HG02642 (cell line): ENCODE measurements around the gene LAMA5.

Experiments used
- ATAC-seq: cut with Tn5 transposase; IDR thresholded peaks from one replicate; pipeline ENCODE4 v1.9.1; 2021; ENCODE audit warnings: mild to moderate bottlenecking; ENCODE audit not compliant: unreplicated experiment, poor library complexity

LAMA5 gene

DNA sequence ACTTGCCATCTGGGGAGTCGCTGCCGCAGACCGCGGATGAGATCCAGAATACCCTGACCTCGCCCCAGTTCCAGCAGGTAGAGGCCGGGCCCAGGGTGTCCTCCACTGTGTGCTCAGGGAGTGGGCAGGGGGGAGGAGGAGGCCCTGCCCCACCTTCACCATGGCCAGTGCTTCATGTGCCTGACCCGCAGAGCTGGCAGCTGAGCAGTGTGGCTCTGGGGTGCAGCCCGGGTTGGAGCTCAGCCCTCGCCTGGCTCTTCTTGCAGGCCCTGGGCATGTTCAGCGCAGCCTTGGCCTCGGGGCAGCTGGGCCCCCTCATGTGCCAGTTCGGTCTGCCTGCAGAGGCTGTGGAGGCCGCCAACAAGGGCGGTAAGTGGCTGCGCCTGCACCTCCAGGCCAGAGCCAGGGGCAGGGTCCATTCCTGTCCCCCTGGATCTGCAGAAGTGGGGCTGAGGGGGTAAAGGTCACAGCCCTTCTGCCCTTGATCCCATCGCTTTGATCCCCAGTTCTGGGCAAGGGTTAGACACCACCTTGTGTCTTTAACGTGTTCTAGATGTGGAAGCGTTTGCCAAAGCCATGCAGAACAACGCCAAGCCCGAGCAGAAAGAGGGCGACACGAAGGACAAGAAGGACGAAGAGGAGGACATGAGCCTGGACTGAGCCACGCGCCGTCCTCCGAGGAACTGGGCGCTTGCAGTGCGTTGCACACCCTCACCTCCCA, 58.9 kb downstream of the LAMA5 start:
- no peak for ATAC-seq

DNA sequence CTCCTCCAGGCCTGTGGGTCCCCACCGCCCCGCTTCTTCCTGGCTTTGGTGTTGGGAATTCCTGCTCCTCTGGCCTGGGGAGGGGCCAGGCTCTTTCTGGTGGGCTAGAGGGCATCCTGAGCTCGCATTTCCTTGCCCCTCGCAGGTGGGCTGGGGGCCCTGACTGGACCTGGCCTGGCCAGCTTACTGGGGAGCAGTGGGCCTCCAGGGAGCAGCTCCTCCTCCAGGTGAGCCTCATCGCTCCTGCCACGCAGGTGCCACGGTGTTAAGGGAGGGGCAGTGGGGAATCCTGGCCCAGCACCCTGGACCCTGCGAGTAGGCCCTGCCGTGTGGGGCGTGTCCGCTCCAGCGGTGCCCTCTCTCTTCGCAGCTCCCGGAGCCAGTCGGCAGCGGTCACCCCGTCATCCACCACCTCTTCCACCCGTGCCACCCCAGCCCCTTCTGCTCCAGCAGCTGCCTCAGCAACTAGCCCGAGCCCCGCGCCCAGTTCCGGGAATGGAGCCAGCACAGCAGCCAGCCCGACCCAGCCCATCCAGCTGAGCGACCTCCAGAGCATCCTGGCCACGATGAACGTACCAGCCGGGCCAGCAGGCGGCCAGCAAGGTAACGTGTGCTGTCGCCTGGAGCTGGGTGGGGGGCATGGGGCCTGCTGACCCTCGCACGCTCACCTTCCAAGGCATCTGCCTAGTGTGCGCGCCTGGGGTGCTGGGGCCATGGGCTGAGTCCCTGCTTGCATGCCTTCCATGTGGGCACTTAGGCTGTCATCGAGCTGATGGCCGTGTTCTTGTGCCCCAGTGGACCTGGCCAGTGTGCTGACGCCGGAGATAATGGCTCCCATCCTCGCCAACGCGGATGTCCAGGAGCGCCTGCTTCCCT, 59.6 kb downstream of the LAMA5 start:
- ATAC-seq = no peak

DNA sequence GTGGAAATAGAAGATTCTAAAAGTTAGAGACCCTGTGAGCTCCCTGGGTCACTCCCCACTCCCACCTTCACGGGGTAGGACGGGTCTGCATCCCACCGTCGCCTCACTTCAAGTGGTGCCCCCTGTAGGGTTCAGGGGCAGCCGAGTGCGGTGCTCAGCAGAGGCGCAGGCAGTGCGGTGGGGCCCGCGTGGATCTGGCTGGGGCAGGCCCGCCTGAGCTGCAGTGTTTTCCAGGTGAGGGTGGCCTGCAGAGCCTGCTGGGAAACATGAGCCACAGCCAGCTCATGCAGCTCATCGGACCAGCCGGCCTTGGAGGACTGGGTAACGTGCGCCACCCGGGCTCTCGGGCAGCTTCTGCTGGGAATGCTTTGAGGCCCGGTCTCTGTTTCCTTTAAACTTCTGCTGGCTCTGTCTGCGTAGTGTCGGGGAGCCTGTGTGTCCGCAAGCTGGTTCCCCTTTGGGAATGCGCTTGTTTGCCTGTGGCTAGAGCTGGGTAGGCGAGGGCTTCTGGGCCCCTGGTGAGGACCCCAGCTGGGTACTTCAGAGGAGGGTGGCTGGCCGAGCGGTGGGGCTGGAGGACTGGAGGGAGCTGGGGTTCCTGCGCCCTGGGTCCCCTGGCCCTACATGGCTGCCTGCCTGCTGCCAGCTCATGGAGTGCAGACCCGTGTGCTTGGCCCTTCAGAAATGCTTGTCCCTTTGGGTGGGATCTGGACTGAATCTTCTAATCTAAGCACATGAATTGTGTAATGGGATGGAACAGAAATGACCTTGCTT, 60.5 kb downstream of the LAMA5 start:
- no peak for ATAC-seq

DNA sequence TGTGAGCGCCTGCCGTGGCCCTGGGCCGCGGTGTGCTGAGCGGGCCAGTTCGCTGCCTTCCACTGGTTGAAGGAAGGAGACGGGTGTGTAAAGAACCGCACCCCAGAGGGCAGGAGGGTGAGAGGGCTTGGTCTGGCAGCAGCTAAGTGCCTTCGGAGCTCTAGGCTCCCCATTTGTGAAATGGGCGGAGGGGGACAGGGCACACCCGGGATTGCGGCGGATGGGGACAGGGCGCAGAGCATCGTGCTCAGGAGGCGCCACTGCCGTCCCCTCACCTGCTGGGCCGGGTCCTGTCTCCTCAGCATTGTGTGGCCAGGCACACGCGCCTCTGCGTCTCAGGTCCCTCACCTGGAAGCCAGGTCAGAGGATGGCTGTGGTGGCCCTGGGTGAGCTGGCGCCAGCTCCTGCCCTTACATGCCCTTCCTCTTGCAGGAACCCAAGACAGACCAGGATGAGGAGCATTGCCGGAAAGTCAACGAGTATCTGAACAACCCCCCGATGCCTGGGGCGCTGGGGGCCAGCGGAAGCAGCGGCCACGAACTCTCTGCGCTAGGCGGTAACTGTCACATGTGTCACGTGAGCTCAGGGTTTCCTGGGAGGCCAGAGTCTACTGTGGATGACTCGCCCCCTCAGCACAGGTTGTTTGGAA, 61.2 kb downstream of the LAMA5 start:
- ATAC-seq = no peak

DNA sequence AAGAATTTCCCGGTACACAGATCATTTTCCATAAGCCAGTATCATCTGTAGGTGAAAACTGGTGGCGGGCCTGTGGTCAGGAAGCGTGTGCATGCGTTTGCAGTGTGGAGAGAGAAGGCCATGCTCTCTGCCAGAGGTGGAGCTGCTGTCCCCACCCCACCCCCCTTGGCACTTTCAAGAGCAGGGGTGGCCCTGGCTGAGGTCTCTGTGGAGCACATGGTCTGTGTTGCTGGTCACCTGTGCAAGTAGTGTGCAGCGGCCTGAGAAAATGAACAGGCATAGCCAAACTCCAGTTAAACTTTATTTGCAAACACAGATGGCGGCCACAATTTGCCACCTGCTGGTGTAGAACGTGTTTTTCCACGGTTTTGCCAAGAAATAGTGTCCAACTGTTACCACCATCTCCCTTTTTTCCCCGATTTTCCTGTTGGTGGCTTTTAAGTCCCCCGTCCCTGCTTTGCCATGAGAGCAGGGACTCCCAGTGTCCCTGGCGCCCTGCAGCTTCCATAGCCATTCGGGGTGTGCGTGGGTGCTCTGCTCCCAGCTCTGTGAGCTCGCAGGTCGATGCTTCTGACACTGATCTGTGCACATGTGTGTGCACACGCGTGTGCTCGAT, 61.9 kb downstream of the LAMA5 start:
- no peak for ATAC-seq

DNA sequence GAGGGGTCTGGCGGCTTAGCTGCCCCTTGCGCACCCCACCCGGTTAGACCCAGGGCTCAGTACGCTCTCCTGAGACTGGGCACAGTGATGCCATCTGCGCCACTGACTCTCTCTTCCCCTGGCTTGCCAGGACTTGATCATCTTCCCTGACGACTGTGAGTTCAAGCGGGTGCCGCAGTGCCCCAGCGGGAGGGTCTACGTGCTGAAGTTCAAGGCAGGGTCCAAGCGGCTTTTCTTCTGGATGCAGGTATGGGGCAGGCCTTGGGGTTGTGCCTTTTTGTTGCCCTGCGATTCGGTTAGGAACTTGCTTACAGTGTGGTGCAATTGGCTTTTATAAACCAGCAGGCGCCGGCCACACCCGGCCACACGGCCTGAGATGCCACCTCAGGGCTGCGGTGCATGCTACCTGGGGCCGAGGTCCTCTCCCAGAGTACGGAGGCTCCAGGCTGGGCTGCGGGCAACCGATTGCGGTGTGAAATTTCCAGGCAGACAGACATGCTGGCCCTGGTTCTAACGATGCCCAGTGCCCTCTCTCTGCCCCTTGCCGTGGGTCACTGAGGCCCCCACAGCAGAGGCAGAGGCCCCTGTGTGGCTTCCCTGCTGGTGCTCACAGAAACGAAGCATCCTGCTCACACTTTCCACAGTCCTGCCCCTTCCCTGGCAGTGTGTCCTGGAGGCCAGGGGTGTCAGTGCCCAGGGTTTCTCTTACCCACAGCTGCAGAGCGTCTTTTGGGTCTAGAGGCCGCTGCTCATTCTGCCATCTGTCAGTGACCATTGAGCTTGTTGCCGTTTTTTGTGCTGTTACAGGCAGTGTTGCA, 62.6 kb downstream of the LAMA5 start:
- no peak for ATAC-seq

DNA sequence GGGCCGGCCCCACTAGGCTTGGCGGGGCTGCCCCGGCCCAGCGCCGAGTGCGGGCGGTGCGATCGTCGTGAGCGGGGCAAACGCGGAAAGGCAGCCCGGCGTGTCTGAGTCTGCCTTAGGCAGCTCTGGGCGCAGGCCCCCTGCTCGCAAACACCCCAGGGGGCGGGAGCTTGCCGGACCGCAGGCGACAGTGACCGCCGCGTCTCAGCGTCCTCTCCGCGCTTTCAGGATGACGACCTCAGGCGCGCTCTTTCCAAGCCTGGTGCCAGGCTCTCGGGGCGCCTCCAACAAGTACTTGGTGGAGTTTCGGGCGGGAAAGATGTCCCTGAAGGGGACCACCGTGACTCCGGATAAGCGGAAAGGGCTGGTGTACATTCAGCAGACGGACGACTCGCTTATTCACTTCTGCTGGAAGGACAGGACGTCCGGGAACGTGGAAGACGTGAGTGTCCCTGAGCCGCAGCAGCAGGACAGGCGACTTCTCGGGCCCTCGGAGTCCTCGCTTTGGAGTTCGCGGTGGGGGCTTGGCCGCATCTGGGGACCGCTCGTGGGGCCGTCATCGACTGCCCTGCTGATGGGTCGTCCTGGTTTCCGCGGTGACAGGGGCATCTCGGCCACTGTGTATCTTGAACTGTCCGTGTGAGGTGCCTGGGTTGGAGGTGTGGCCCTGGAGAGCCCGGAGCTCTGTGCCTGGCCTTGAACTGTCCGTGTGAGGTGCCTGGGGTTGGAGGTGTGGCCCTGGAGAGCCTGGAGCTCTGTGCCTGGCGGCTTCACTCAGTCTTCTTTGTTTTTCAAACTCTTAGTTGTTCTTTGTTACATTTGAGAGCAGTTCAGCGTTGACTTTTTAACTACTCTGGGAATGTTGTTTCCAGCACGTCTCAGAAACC, 63.5 kb downstream of the LAMA5 start:
- peak; percentile 2 for ATAC-seq

DNA sequence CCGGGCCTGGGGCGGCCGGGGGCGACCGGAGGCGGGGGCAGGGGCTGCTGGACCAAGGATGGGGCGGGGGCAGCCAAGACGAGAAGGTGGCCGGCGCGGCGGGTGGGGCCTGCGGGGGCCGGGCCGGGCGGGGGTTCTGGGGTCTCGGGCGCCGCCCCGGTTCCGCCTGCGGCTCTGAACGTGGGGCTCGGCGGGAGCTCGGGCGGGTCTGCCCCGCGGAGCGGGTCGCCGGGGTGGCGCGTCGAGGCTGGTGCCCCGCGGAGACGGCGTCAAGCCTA, 64.1 kb downstream of the LAMA5 start:
- no peak for ATAC-seq

DNA sequence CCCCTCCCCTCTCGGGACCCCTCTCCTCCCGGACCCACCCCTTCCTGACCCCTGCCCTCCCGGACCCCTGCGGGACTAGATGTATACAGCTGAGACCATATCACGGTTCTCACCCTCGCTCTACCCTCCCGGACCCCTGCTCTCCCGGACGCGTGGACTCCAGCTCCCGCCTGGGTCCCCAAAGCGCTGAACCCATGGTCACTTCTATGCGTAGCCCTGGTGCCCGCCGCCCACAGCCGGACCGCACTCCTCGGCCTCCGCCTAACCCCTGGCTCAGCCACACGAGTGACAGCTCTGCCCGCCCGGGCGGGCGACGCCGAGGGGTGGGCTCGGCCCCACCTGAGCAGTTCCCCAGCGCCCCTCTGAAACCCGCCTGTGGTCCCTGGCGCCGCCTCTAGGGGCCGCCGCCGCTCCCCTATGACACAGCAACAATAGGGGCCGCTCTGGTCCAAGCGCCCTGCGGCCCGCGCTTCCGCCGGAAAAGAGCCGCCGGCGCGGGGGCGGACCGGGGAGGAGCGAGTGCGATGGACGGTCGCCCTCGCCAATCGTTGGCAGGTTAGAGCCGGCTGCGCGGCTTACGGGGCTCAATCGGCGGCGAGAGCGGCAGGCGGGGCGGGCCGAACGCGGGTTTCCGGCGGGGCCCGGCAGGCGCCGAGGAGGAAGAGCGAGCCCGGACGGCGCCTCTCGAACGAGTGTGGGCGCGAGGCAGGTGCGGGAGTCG, 64.6 kb downstream of the LAMA5 start, which contains the start of gene ADRM1:
ADRM1 (plus strand) TSS at position 657 of the 721 bp plus-strand sequence. CDS start 572 bp downstream, outside the sequence.
- peak; percentile 86 for ATAC-seq

DNA sequence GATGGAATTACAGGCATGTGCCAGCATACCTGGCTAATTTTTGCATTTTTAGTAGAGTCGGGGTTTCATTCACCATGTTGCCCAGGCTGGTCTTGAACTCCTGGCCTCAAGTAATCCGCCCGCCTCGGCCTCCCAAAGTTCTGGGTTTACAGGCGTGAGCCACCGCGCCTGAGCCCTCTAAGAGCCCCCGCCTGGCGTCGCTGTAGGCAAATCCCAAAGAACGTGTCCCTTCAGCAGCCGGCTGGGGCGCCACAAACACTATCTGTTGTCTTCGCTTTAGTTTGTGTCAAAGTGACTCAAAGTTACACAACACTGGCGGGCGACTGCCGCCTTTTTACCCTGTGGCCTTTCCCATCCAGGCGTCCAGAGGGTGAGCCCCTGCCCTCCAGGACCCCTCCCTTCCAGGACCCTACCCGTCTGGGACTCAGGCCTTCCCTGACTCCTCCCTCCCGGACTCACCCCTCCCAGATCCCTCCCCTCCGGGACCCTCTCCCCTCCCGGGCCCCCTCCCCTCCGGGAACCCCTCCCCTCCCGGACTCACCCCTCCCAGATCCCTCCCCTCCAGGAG, 65.3 kb downstream of the LAMA5 start:
- peak; percentile 36 for ATAC-seq

DNA sequence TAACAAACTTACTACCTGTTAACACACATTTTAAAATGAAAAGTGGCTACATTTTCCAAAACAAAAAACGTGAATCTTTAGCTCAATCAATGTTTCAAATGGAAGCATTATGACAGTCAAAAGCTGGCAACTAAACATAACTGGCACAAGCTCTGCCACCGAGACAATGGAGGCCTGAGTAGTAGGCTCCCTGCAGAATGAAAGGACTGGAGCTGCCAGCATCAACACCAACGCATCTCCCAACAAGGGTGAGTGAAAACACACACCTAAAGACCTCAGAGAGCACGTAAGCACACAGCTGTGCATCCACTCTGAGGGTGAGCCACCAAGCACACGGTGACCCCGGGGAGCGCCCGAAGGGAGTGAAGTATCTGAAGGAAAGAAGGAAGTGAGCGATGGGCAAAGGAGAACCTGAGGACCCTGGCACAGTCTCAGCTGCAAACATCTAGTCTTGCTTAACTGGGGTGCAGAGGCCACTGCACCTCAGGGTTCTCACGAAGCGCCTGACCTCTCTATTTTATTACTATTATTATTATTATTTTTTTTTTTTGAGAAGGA, 65.9 kb downstream of the LAMA5 start:
- ATAC-seq = no peak

DNA sequence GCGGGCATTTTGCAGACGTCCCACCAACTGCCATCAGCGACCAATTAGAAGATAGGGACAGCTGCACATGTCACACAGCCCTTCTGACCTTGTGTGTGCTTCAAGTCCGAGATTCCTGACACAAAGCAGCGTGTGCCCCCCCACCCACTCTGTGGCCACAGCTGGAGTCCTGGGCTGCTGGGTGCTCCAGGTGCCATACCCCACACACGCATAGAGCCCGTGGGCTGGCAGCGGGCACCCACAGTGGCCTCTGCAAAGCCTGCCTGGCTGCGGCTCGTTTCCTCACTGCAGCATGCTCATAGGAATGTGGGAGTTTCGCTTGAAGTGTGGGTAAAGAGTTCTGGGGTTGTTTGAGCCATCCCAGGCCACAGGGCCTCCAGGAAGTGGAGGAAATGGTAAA, 66.8 kb downstream of the LAMA5 start:
- no peak for ATAC-seq

DNA sequence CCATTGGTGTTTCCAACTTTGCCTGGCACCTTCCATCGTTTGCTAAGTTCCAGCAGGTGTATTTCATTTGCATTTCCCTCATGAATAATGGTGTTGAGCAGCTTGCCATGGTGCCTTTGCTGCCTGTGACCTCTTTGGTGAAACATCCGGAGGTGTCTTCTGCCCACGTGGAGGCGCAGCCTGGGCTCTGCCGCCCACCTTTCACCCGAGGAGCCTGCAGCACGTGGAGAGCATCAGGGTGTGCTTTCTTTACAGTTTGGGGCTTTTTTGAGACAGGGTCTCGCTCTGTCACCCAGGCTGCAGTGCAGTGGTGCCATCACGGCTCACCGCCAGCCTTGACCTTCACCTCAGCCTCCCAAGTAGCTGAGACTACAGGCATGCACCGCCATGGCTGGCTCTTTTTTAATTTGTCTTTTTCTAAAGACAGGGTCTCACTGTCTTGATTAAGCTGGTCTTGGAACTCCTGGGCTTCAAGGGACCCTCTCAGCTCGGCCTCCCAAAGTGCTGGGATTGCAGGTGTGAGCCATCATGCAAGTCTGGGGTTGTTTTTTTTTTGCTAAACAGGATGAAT, 67.4 kb downstream of the LAMA5 start:
- no peak for ATAC-seq

DNA sequence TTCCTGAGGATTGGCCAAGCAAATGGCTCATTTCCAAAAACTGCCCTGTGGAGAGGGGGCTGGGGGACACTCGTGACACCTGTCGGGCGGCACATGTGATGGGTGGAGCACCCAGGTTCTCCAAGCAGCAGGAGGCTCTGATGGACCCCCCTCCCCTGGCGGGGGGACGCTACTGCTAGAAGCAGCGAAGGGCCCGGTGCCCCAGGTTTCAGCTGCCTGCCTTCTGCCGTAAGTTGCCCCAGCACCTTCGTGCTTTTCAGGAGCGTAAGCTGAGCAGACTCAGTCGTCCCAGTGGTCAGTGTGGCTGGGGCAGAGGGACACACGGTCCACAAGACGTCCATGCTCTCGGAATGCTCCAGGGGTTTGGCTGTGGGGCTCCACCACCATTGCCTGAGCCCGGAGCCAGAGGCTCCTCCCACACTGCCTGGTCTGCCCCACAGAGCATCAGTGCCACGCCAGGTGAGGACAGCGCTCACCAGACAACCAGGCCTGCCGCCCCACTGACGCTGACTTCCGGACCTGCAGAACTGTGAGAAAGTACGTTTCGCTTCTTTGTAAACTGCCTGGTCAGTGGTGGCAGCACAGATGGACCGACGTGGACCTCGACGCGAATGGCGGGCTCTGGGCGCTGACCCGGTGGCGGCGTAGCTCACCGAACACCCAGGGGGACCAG, 68.4 kb downstream of the LAMA5 start:
- ATAC-seq = no peak

DNA sequence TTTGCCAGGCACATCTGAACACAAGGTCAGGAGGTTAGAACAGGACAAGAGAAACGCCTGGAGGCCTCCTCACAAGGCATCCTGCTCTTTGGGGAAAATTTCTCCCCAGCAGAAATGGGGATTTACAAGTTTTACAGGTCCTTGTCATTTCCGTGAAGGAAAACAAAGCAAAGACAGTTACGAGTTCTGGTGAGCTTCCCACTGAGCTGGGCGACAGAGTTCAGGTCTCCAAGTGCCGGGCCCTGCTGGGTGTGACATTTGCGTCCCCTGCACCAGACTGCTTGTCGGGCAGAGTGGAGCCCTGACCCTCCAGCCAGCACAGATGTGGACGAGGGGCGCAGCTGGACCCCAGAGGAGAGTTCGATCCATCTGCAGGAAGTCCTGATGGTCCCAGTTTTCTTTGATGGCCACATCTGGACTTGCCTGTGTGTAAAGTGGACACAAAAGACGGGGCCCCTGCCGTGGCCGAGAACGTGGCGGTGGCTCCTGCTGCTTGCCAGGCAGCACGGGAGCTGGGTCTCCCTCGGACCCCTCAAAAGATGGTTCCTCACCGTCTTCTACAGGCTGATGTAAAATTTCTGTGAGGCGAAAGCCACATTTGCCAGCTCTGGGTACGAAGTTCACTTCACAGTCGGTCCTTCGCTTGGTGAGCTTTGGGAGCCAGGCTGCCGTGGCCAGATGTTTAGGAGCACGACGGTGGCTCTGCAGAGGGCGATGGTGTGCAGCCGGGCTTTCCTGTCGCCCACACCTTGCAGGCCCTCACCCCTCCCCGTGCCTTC, 69.5 kb downstream of the LAMA5 start:
- no peak for ATAC-seq
